GM19324 (cell line): ENCODE results near the gene PLEKHA7.
"Not testable (repeated sequence)": the region's sequence is repeated elsewhere in the genome, so short reads cannot be mapped to it uniquely, and the experiment has no call there.

Experiments used
- ATAC-seq: cut with Tn5 transposase; IDR thresholded peaks from one replicate; pipeline ENCODE4 v1.9.1; 2021; ENCODE audit warnings: mild to moderate bottlenecking, moderate library complexity; ENCODE audit not compliant: unreplicated experiment, low FRiP score

PLEKHA7 gene

DNA sequence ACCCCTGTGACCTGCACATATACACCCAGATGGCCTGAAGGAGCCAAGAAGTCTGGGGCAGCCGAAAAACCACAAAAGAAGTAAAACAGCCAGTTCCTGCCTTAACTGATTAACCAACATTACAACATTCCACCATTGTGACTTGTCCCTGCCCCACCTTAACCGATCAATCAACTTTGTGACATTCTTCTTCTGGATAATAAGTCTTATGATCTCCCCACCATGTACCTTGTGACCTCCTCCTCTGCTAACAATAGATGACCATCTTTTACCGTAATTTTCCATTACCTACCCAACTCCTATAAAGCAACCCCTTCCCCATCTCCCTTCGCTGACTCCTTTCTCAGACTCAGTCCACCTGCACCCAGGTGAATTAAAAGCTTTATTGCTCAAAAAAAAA lies 125.2 kb downstream of the PLEKHA7 start:
- ATAC-seq = not testable (repeated sequence)

DNA sequence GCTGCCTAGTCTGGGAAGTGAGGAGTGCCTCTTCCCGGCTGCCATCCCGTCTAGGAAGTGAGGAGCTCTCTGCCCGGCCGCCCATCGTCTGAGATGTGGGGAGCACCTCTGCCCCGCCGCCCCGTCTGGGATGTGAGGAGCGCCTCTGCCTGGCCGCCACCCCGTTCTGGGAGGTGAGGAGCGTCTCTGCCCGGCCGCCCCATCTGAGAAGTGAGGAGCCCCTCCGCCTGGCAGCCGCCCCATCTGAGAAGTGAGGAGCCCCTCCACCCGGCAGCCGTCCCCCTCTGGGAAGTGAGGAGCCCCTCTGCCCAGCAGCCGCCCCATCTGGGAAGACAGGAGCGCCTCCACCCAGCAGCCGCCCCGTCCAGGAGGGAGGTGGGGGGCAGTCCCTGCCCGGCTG lies 126.3 kb downstream of the PLEKHA7 start:
- ATAC-seq = not testable (repeated sequence)

DNA sequence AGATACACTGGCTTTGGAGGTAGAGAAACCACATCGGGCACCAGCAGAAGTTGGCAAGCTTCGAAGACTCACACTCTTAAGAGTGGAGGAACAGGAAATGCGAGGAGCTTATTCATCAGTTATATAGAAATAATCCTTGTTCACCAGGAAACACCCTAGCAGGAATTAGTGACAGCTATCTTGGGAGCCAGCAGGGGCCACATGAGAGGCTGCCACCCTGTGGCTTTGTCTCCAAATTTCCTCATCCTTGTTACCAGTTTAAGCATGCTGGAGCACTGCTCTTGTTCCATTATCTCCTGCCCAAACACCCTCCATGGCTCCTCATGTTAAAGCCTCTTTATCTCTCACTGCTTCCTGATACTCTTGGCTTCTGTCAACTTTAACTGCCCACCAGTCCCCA lies 131.0 kb downstream of the PLEKHA7 start:
- no peak for ATAC-seq

DNA sequence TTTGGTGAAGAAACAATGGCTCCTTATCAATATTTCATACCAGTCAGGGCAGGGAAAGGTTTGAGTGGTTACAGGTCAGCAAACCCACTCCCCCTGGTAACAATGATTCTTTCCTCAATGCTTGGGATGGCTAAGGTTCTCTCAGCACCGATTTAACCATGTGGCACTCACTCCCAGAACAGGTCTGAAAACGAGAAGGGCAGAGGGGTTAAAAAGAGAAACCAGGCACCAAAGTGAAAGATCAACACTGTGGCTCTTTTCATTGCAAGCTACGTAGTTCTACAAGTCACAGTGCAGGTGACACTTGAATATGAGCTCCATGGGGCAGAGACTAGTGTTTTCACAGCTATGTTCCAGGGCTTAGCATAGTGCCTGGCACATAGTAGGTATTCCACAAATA lies 132.4 kb downstream of the PLEKHA7 start:
- peak; percentile 75 for ATAC-seq

DNA sequence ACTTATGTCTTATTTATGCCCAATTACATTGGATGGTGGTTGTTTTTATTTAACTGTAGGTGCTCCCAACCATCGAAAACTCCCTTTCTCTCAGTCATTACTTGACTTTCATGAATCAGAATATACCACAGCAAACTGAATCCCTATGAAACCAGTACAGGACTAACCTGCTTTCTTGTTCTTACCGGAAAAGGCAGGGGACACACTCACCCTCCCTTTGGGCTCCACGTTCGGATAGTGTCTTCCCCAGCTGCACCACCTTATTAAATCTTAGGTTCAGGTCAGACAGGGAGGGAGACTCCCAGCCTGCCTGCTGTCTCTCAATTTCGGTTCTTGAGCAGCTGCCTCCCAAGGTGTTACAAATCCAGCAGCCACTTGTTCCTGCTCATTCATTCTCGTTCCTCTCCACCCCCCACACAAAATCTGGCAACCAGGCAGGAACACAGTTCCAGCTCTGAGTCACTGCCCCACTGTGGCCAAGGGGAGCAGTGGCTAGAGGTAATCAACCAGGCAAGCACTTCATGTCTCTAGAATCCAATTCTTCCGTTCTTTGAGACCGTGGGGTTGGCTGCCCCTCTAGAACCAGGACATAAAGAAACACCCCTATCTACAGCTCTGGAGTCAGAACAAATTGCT lies 133.0 kb downstream of the PLEKHA7 start:
- ATAC-seq = no peak

DNA sequence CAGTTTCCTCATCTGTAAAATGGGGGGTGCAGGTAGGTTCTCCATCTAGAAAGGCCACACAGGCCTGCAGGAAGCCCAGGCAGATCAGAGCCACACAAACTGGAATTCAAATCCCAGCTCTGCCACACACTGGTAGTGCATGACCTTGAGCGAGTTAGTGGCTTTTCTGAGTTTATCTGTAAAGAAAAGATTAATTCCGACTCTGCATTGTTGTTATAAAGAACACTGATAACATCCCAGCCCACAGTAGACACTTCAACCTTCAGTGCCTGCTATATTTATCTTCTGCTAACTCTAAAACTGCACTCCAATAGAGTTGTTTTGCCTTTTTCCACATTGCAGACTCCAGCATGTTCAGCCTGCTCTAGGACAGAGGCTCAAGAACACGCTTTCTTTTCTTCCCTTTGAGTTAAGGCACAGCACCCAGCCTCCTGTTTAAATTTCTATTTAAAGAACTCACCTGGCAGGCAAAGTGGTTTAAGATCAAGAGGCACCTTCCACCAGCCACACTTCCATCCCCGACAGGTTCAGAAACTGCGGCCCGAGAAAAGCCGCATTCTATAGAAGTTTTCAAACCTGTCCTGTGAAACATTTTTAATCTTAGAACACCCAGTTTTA lies 133.9 kb downstream of the PLEKHA7 start:
- no peak for ATAC-seq

DNA sequence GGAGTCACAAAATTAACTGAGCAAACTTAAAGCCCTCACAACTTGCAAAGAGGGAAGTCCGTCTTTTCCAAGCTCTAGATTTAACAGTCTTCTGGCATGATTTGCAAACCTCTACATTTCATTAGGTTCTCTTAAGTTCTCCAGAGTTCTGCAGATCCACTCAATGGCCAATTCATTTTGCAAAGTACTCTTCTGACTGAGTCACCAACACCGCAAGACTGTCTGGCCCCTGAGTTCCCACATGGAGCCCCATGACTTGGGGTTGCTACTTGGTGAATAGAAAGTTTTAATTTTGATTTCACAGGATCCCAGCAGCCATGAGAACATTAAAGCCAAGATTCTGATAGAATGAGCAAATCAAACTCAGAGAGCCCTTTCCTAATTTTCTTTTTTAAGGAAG lies 134.5 kb downstream of the PLEKHA7 start:
- ATAC-seq = no peak

DNA sequence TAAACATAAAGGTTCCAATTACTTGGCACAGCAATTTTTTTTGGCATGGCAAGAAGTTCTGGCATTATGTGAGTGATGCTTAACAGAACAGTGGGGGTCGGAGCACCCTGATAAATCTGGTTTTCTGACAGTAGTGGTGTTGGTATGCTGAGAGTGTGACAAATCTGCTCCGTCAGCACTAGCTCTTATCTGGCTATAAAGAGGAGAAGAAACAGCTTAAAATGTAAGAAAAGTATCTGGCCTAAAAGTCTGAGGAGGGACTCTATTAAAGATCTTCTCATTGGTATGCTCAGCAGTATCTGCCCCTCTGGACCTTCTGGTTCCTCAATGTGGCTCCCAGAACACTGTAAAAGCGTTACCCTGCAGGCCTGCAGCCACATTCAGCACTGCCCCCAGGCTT lies 137.4 kb downstream of the PLEKHA7 start:
- ATAC-seq = no peak

DNA sequence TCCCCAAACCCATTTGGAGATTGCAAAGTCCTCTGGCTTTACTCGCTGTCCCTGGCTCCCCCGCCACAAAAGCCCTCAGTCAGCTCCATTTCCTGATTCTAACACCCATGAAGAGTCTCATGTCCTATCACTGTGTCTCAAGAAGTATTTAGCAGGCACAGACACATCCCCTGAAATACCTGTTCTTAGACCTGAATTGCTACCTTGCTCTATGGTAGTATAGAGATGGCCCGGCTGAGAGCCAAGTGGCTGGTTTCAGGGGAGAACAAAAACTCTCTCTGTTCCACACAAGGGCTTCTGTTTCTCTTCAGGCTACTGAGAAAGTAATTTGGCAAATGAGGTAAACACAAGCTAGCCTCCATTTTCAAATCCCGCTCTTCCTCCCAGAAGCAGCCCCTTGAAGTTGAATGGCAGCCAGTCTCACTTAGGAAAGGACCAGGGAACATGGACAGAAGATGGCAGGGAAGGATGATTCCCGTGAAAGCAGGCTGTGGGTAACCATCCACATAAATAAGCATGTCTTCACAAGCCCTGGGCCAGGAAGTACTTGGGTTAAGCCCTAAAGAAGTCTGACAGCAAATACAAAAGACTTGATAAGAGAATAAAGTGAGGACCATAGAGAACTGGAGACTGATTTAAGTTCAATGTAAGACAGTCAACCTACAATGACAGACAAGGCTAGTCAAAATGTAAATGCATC lies 138.0 kb downstream of the PLEKHA7 start:
- no peak for ATAC-seq

DNA sequence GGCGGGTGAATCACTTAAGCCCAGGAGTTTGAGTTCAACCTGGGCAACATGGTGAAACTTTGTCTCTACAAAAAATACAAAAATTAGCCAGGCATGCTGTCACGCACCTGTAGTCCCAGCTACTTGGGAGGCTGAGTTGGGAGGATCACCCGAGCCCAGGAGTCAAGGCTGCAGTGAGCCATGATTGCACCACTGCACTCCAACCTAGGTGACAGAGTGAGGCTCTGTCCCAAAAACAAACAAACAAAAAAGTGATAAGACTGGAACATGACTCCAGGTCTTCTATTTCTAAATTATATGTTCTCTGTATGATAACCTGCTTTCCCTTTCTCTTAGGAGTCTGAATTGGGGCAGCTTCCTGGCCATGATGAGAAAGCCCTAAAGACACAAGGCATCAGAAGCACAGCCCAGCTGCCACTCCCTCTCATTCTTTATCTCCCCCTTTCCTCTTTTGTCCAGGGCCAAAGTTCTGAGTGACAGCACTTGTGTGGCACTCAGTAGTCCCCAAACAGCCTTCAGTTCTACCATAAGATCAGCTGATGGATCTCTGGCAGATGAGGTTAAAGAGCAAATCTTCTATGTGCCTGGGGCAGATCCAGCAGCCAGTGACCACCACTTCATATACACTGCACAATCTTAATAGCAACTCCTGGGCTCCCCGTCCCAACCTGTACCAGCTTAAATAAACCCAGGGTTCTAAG lies 139.8 kb downstream of the PLEKHA7 start:
- ATAC-seq = no peak

DNA sequence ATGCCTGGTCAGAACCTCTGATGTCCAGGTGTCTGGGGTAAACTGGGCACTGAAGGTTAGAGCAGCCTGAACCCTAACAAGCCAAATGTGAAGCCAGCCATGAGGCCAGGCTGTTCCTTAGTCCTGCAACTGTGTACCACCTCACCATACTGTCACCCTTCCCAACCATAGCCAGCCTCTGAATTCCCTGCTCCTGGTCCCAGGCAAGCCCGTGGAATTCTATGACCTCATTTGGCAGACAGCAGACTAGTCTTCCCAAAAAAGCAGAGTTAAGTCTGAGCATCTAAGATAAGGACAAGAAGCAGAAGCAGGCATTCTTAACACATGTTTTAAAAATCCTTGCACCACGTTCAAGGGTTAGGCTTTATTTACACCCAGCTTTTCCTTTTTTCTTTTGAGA lies 140.9 kb downstream of the PLEKHA7 start:
- ATAC-seq = no peak

DNA sequence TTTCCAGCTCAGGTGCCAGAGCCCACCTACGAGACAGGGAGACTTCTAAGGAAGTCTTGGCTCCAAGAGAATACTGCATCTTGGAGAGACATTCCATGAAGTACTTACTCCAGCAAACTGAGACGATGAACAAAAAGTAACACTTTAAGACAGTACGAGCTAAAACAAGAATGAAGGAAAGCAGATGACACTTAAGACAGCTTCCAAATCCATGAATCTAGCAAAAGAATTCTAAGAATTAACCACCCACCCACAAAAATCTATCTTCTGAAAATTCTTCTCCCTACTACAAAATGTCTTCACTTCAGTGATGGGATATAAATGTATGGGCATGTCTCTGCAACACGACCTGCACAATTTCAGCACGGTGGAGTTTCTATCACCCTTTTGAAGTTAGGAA lies 142.8 kb downstream of the PLEKHA7 start:
- no peak for ATAC-seq

DNA sequence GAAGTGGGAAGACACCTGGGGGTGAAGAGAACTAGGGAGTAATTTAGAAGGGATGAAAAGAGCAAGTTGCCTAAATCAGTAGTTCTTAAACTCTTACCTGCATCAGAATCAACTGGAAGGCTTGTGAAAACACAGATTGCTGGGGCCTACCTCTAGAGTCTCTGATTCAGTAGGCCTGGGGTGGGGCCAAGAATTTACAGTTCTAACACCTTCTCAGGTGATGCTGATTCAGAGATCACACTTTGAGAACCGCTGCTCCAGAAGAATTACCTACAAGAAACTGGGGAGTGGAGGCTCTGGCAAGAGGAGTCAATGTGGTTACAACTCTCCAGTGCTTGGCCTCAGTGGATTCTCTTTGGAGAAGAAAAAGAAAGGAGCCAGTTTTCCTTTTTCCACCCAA lies 147.1 kb downstream of the PLEKHA7 start:
- no peak for ATAC-seq

DNA sequence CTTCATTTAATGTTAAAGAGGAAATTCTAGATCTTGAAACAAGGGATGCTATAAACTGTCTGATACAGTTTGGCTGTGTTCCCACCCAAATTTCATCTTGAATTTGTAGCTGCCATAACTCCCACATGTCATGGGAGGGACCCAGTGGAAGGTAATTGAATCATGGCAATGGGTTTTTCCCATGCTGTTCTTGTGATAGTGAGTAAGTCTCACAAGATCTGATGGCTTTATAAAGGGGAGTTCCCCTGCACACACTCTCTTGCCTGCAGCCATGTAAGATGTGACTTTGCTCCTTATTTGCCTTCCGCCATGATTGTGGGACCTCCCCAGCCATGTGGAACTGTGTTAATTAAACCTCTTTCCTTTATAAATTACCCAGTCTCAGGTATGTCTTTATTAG lies 149.8 kb downstream of the PLEKHA7 start:
- not testable (repeated sequence) for ATAC-seq

DNA sequence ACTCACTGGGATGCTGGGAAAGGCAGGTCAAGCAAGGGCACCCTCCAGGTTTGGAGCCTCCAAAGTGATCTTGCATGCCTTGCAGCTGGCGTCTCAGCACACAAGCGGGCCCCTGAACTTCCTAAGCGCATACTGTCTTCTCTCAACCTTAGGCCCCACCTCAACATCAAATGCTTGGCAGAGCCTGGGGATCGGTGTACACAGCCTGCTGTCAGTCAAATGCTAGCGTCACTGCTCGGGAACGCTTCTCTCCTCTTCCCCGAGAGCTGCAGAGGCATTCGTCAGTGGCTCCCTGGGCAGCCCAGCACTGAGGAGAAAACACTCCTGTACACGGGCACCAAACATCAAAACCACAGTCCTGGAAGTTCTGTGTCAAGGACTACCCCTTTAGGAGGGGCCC lies 150.8 kb downstream of the PLEKHA7 start:
- ATAC-seq = no peak

DNA sequence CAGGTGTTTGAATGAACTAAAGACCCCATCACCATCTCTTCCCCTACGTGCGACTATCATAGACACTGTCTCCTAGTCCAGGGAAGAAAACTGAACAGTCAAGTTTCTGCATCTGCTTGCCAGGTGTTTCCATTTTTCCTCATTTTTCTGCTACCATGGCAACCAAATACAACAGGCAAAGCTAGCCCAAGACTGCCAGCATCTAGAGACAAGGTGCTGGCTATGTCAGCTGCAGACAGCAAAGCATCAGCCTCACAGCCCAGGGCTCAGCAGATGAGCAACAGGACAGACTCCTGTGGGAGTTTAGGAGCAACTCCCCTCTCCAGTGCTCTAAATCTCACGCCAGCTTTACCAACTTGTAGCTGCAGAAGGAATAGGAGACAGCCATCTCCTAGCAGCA lies 151.5 kb downstream of the PLEKHA7 start:
- ATAC-seq = no peak

DNA sequence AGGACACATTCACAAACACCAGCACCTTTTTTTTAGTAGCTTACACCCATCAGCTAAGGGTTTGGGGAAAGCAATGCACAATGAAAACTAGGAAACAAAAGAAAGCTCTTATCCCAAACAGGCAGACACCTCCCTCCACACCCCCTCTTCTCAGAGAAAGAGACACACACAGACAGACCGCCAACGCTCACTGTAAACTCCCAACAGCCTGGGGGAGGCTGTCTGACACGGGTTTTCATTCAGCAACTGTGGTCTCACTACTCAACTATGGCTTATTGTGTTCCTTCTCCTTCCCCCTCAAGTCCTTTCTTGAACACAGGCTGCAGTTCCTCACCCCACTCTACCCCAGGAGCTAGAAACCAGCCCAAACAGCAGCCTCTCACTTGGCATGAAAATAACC lies 152.4 kb downstream of the PLEKHA7 start:
- no peak for ATAC-seq

DNA sequence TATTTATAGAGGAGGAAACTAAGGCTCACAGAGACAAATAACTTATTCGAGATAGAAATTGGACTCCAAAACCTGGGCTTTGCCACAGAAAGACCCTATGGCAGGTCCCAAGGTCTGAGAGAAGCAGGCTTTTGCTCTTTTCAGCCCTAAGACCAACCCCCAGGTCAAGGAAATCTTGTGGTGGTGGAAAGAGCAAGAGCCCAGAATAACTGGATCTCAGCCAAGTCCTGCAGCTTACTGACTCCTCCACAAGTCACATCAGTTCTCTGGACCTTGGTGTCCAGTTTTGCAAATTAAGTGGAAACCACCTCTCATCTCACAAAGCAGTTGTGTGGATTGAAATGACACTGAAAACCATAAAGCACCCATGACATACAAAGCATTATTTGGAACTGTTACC lies 153.6 kb downstream of the PLEKHA7 start:
- ATAC-seq = no peak

DNA sequence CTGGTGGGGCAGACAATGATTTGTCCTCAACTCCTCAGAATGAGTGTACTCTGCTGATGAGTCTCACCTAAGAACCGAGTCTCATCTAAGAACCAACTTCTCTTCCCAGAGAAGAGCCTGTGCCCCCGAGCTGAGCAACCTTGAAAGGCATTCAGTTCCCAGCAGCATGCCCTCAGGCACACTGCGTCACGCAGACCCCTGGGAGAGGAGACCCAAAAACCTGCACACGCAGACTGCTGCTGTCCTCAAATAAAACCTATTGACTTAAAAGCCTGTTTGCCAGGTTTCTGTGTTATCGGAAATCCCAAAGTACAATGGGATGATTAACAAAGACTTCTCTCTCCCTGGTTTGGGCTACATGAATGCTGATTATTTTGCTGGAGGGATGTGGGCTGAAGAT lies 154.6 kb downstream of the PLEKHA7 start:
- ATAC-seq = no peak

DNA sequence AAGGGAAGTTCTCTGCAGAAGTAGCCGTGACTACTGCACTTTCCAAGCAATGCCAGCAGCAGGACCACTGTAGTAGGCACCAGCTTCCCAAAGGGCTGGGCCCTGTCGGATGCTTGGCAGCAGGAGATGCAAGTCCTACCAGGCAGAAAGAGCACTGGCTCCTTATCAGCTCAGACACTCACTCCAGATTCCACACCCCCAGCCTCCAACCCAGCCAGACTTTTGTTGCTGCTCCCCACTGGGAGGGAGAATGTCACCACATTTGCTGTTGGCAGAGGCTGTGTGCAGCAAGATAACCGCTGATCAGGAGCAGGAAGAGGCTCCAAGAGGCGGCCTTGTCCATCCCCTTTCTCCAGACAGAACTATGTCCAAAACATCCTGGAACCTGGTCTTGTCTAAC lies 157.0 kb downstream of the PLEKHA7 start:
- ATAC-seq = no peak

DNA sequence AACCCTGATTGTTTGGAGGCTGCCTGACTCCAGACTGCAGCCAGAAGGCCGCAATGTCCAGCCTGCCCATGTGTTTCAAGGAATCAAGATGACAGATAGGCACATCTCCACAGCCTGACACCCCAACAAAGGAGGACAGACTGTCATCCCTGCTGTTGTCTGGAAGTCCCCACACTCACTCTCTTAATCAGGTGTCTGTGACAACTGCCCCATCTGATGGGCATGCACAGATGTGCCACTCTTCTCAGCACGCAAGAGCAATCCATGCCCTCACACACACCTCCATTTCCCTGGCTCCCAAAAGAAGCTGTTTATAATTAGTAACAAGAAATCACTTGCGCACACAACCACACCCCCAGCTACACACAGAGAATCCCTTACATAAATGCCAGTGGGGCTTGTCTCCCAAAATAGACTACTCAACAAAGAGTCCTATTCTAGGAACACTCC lies 158.2 kb downstream of the PLEKHA7 start:
- ATAC-seq = no peak
